HK-2 (cell line): ENCODE results near the gene LCN15.
"Not testable (repeated sequence)": the region's sequence is repeated elsewhere in the genome, so short reads cannot be mapped to it uniquely, and the experiment has no call there.

Experiments
- DNase-seq: peaks from one replicate; pipeline ENCODE4 v3.0.0-alpha.2; 2018; ENCODE audit not compliant: unreplicated experiment

Gene LCN15

DNA sequence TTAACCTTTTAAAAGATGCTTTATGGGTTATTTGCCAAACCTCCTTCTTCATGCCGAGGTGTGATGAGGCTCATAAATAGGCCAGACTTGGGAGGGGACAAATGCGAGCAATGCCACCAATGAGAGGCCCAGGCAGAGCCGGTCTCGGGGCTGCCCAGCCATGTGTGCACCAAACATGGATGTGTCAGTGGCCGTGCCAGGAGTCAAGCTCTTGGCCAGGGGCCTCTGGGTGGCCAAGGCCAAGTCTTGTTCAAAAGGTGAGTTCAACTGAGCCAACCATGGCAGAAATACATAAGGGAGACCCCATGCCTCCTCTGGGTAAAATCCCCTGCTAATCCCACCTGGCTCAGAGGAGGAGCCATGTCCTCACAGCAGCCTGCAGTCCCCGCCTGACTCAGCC, 10.9 kb upstream of the LCN15 start:
- DNase-seq: no peak

DNA sequence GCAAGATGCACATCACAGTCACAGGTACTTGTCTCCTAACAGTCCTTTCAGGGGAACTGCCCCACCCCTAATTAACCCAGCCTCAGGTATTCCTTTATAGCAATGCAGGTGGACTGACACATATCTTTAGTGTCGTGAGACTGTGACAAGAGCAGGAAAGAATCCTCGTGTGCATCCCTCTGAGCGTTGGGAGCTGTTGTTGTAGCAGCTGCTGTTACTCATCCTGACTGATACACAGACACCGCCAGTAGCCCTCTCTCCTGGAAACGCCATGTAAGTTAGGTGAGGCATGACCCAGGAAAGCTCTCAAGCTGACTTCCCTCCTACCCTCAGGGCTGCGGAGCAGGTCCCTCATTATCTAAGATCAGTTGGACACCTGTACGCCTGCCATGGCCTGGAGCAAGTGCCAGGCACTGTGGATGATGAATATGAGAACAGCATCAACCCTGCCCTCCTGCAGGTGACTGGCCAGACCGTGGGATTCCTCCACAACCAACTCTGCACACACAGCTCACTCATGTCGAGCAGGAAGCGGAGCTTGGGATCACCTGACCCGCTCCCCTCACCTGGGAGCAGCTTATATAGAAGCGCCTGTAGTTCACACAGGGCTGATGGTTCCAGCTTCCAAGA, 10.2 kb upstream of the LCN15 start:
- no peak for DNase-seq

DNA sequence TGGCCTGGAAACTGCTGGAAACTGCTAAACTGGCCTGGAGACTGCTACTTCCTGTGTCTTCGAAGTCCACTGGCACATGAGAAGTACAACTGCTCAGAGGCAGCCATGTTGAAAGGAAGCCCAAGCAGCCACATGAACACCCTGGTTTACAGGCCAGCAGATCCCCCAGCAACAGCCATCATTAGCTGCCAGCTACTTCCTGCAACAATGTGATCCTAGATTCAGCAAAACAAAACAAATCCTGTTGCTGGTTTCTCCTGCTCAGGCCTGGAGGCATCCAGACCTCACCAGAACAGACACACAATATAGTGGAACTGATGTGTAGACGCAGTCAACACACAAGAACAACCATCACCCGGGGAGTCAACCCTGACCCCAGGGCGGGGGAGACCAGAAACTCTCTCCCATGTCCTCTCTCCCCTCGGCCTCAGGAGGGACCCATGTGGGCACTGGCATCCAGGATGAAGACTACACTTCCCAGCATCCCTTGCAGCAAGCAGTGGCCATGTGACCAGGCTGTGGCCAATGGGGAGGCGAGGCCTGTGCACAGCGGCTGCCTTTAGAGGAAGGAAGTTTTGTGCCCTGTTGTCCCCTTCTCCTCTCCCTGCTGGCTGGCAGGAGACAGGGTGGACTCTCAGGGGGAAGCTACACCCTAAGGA, 9.2 kb upstream of the LCN15 start:
- no peak for DNase-seq

DNA sequence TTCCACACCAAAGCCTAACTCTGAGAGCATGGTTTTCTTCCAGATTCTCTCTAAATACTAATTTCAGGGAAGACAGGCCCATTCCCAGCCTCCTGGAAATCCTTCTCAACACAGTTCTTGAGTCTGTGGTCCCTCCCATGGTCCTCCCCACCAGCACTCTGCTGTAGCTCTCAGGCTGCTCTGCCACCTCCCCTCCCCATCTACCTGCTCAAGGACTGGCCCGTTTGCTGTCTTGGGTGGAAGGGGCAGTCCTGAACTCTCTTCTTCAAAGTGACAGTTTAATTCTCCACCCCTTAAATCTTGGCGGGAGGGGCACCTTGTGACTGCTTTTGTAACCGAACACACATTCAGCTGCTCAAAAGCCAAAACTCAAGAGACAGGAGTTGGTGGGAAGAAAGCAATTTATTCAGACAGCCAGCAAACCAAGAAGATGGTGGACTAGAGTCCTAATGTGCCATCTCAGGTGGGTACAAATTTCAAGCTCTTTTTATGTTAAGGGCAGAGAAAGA, 7.6 kb upstream of the LCN15 start:
- no peak for DNase-seq

DNA sequence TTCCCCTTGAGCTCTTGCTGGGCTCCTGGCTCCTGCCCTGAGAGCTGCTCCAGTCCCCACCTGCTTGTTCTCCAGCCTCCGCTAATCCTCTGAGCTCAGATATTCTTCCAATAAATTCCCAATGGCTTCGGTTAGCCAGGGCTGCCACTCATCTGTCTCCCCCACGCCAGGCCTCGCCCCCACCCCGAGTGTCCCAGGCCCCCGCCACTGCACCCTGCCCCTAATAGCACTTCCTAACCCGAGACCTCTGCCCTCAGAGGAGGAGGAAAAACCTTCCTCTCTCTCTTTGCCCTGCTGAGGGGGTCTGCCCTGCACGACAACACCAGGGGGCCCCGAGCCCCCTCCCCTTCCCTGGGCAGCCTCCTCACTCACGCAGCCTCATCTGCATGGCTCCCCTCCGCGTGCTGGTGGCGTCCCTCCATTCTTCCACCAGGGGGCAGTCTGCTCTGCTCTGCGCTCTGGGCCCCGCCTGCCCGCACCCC, 5.4 kb upstream of the LCN15 start:
- DNase-seq: no peak

DNA sequence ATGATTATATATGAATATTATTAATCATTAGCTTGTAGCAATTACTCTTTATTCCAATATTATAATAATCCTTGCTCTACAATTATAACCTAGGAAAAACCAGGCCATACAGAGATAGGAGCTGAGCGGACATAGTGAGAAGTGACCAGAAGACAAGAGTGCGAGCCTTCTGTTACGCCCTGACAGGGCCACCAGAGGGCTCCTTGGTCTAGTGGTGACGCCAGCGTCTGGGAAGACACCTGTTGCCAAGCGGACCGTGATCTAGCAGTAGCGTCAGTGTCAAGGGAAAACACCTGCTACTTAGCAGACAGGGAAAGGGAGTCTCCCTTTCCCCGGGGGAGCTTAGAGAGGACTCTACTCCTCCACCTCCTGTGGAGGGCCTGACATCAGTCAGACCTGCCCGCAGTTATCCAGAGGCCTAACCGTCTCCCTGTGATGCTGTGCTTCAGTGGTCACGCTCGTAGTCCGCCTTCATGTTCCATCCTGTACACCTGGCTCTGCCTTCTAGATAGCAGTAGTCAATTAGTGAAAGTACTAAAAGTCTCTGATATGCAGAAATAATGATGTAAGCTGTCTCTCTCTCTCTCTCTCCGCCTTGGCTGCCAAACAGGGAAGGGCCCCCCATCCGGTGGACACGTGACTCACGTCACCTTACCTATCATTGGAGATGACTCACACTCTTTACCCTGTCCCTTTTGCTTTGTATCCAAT, 2.2 kb upstream of the LCN15 start:
- peak; percentile 65 for DNase-seq

DNA sequence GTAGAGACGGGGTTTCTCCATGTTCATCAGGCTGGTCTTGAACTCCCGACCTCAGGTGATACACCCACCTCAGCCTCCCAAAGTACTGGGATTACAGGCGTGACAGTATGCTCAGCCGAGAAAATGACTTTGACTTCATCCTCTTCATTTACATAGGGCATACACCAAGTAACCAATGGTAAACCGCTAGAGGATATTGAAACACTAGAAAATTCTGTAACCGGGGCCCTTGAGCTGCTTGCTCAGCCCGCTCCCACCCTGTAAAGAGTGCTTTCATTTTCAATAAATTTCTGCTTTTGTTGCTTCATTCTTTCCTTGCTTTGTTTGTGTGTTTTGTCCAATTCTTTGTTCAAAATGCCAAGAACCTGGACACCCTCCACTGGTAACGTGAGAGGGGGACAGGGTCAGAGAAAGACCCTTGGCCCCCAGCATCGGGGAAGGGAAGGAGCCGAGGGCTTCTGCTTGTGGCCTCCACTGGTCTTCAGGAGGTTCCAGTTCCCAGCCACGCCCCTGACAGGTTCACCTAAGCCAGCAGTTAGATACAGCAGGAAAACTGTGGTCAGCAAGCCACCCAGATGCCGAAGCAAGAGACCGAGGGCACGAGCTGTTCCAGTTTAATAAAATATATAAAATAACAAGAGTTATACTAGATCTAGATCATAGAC, 1.6 kb upstream of the LCN15 start:
- not testable (repeated sequence) for DNase-seq

DNA sequence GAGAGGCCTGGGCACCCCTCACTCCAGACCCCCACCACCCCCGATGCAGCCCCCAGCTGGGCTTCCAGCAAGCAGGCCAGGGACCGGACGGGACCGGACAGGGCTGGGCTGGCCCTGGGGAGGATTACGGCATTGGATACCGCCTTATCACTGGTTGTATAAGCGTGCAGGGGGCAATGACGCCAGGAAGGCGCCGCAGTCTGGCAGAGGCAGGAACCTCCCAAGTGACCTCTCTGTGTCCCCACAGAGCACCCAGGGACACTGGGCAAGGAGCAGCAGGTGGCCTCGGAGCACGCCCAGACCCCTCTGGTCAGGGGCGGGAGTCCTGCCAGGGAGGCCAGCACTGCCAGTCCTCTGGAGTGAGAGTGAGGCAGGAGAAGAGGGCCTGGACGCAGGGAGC, 723 bp upstream of the LCN15 start:
- no peak for DNase-seq

DNA sequence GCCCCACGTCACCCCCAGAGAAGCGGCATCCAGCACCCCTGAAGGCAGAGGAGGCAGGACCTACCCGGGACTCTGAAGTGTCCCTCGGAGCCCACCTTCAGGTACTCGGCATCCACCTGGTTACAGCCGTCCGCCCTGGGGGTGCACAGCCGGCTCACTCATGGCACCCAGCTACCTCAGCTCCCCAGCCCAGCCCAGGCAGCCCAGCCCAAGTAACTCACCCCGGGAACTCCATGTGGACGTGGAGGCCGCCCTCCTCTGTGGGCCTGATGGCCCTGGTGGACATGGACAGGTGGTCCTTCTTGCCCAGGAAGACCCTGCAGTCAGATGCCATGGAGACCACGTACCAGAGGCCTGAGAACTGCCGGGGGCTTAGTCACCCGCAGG, 676 bp downstream of the LCN15 start:
- DNase-seq: no peak

DNA sequence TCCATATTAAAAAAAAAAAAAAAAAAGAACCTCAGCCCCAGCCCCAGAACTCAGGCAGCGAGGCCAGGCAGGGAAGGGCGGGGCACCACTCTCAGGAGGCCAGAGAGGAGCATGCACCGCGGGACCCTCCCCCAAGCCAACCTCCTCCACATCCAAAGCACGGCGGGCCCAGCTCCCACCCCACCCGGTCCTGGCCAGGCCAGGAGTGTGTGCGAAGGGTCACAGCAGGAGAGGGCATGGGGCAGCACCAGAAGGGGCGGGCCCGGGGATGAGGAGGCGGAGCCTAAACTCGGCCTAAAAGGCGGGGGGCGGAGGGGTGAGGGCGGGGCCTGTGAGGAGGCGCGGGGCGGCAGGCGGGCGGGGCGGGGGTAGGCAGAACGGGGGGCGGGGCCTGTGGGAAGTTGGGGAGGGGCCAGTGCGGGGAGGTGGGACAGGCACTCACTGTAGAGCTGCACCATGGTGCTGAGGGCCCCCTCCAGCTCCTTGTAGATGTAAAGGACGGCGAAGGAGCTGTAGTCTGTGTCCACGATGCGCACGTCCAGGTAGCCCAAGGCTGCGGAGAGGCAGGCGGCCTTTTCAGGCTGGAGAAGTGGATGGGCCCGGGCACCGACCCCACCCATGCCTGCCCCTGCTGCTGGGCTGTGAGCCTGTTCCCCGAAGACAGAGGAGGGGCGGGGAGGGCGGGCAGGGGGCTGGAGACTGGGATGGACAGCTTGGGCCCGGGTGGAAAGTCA, 1.2 kb downstream of the LCN15 start:
- DNase-seq: no peak

DNA sequence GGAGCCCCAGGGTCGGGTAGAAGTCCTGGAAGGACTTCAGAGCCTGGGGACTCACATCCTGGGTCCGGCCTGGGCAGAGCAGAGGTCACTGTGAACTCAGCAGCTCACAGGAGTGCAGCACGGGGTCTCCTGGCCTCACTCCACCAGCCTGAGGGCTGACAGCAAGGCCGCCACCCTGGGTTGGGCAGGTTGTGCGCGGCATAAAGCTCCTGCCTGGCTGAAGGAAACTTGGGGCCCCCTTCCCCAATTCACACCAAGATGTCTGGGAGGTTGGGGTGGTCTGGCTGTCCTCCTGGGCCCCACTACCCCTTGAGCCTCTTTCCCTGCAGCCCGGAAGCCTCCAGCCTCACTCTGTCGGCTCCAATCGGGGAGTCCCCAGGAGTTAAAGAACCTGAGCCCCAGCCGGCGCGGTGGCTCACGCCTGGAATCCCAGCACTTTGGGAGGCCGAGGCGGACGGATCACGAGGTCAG, 2.1 kb downstream of the LCN15 start:
- DNase-seq: no peak

DNA sequence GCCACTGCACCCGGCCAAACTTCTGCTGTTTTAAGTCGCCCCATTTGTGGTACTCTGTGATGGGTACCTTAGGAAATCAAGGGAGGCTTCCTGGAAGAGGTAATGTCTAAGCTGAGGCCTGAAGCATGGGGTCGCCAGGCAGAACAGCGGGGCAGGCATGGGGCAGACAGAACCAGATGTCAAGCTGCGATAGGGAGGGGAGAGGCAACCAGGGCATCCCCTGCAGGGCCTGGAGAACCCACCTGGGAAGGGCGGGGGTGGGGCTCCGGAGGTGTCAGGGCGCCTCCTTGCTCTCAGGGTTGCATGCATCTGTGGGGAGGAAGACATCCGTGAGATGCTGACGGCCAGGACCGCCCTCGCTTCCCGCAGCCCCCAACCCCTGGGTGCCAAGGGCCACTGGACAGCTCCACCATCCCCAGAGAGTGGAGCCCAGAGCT, 2.8 kb downstream of the LCN15 start:
- DNase-seq: no peak

DNA sequence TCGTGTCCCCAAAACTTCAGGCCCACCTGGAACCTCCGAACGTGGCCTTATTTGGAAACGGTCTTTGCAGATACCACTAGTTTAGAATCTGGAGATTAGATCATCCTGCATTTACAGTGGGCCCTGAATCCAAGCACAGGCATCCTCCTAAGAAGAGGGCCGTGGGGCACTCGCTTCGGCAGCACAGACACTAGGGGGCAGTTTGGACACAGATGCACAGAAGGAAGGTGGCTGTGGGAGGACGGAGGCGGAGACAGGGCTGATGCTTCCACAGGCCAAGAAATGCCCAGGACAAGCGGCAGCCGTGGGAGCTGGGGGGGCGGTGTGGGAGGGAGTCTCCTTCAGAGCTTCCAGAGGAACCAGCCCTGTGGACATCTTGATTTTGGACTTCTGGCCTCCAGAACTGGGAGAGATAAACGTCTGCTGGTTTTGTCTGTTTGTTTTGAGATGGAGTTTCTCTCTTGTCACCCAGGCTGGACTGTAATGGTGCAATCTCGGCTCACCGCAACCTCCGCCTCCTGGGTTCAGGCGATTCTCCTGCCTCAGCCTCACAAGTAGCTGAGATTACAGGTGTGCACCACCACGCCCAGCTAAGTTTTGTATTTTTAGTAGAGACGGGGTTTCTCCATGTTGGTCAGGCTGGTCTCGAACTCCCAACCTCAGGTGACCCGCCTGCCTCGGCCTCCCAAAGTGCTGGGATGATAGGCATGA, 3.3 kb downstream of the LCN15 start:
- DNase-seq: peak; percentile 74

DNA sequence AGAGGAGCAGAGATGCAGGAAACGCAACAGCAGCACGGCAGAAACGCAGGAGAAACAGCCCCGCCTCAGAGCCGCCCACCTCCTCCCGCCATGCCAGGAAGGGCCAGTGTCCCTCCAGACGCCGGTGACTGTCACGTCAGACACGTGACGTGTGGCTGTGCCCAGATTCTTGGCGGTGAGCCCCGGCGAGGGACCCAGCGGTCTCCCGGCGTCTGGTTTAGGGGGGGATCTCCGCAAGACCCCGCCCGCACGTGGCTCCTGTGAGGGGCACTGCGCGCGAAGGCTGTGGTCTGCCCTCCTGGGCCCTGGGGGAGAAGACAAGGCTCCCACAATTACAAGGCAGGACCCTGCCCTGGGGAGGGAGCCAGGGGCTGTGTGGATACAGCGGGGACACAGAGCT, 3.9 kb downstream of the LCN15 start:
- DNase-seq: no peak

DNA sequence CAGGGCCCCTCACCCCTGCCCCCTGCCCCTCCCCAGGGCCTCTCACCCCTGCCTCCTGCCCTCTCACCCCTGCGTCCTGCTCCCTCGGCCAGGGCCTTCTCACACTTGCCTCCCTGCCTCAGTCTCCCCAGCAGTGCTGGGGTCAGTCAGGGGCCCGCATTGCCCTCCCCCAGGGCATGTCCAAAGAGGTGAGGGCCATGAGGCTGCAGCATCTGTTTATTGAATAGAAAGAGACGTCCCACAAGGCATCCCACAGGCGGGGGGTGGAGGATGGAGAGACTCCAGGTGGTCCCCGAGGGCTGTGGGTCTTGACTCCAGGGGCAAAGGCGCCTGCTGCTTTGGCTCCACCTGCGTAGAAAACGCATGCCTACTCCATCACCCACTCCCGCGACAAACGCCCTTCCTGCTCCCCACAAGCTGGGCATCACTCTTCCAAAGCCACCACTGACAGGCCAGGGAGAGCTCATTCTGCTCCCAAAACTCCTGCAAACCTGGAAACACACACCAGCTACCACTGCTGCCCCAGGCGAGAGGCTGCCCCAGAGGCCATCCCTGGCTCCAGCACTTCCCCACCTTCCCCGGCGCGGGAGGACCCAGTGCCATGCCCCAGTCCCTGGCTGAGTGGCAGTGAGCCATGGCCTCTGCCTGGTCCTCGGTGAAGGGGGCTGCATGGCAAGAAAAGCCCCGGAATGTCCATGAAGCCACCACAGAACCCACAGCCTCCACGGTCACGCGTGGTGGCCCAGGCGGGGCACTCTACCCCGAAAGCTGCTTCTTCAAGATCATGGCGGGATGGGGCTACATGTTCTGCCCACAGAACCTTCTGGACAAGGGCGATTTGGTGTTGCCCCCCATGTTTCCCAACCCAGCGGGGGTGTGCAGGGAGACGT, 4.6 kb downstream of the LCN15 start:
- no peak for DNase-seq

DNA sequence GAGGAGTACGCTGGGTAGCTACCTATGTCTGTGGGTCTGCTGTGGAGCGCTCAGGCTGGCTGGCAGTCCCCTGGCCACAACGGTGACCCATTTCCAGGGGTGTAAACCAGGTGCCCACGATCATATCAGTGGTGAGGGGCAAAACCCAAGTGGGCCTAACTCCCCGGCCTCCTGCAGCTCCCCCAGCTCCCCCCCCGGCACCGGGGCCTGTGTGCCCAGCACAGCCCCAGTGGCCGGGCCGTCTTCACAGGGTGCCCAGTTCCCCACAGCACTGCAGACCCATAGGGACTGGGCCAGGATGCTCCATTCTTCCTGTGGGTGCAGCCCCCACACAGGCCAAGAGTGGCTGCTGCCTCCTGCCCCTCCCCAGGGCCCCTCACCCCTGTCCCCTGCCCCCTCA, 5.3 kb downstream of the LCN15 start:
- DNase-seq: no peak

DNA sequence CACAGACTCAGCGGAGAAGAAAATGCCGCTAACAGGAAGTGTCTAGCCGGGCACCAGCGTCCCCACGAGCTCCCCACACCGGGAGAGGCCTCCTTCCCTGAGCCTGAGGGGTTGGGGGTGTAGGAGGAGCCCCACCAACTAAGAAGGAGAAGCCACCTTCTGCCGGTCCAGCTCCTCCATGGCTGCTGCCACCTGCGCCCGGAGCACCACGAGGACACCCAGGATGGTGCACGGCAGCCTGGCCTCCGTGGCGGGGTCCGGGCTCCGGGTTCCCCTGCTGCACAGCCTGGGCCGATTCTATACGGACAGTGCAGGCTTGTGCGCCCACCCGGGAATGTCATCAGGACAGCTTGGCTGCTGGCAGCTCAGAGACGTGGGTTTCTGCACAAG, 6.6 kb downstream of the LCN15 start:
- no peak for DNase-seq

DNA sequence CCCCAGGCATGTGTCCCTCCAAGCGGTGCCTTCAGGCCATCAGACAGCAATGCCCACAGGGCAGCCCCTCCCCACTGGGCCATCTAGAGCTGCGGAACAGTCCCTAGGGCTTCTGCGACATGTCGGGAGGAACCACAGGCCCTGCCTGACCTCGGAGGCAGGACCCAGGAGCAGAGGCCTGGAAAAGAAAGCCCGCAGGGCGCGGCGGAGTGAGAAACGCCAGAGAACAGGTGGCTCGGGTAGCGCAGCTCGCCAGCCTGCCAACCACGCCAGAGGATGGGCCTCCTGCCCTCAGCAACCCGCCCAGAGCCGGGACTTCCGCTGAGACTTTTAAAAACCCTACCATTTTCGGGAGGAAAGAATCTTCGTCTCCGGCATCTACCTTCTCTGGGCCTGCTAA, 7.0 kb downstream of the LCN15 start:
- no peak for DNase-seq

DNA sequence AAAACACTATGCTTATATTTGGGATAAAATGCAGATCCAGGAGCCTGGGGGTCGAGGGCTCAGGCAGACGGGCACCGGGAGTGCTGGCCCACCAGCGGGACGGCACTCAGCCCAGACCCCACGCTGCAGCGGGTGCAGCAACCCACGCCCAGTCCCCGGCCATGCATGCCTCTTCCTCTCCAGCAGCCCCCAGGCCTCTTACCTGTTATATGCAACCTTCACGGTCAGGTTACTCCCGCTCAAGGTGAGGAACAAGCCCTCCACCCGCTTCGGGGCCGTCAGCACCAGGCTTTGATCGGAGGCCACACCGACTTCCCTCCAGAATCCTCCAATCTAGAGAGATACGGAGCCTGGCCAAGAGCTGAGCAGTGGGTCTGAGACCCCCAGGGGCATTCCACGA, 7.5 kb downstream of the LCN15 start:
- no peak for DNase-seq

DNA sequence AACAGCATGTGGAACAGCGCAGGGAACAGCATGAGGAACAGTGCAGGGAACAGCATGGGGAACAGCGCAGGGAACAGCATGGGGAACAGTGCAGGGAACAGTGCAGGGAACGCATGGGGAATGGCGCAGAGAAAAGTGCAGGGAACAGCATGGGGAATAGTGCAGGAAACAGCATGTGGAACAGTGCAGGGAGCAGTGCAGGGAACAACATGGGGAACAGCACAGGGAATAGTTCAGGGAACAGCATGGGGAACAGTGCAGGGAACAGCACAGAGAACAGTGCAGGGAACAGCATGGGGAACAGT, 8.2 kb downstream of the LCN15 start:
- DNase-seq: no peak
